ENCODE data around the gene TEKT2.

The TEKT2 gene

GRCh38 chr1:36106269-36106668 is 22.4 kb downstream of the TEKT2 start:
- TF ChIP-seq ZNF2 (tag by site-specific recombination; IDR thresholded peaks at IDR 0.05) (no peak), GLIS2 (tag by site-specific recombination; IDR thresholded peaks at IDR 0.05) (peak; percentile 47), ZFP41 (tag by site-specific recombination; IDR thresholded peaks at IDR 0.05; ENCODE audit: borderline replicate concordance) (no peak), ZNF610 (tag by site-specific recombination; IDR thresholded peaks at IDR 0.05; ENCODE audit: borderline replicate concordance) (no peak), ZNF121 (tag by site-specific recombination; IDR thresholded peaks at IDR 0.05) (no peak), ZNF18 (tag by site-specific recombination; IDR thresholded peaks at IDR 0.05) (no peak), ZNF701 (tag by site-specific recombination; IDR thresholded peaks at IDR 0.05) (no peak), ZNF140 (tag by site-specific recombination; IDR thresholded peaks at IDR 0.05) (no peak), FEZF1 (tag by site-specific recombination; IDR thresholded peaks at IDR 0.05) (no peak), ZNF16 (tag by site-specific recombination; IDR thresholded peaks at IDR 0.05; ENCODE audit: low read depth) (no peak), ZSCAN16 (tag by site-specific recombination; IDR thresholded peaks at IDR 0.05) (no peak), ZNF202 (tag by site-specific recombination; IDR thresholded peaks at IDR 0.05; ENCODE audit: borderline replicate concordance) (no peak), ZNF501 (tag by site-specific recombination; IDR thresholded peaks at IDR 0.05) (no peak), ZNF416 (tag by site-specific recombination; IDR thresholded peaks at IDR 0.05) (no peak), ZFP3 (tag by site-specific recombination; IDR thresholded peaks at IDR 0.05; ENCODE audit: low read depth) (no peak), ZNF624 (tag by site-specific recombination; IDR thresholded peaks at IDR 0.05) (no peak), ZNF398 (tag by site-specific recombination; IDR thresholded peaks at IDR 0.05) (no peak), ZNF211 (tag by site-specific recombination; IDR thresholded peaks at IDR 0.05; ENCODE audit: low read depth) (no peak), EGR2 (tag by site-specific recombination; IDR thresholded peaks at IDR 0.05; ENCODE audit: low read depth) (0 out of 2 replicates have a peak, but pooled peaks have one; percentile 13), ZNF600 (tag by site-specific recombination; IDR thresholded peaks at IDR 0.05) (peak; percentile 56; the same call in 1 of the 2 replicates), KLF10 (tag by site-specific recombination; IDR thresholded peaks at IDR 0.05) (no peak)
- TF ChIP-seq, protein P1, sequence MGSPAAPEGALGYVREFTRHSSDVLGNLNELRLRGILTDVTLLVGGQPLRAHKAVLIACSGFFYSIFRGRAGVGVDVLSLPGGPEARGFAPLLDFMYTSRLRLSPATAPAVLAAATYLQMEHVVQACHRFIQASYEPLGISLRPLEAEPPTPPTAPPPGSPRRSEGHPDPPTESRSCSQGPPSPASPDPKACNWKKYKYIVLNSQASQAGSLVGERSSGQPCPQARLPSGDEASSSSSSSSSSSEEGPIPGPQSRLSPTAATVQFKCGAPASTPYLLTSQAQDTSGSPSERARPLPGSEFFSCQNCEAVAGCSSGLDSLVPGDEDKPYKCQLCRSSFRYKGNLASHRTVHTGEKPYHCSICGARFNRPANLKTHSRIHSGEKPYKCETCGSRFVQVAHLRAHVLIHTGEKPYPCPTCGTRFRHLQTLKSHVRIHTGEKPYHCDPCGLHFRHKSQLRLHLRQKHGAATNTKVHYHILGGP (tag by site-specific recombination; IDR thresholded peaks at IDR 0.05) = no peak
- TF ChIP-seq, protein P2, sequence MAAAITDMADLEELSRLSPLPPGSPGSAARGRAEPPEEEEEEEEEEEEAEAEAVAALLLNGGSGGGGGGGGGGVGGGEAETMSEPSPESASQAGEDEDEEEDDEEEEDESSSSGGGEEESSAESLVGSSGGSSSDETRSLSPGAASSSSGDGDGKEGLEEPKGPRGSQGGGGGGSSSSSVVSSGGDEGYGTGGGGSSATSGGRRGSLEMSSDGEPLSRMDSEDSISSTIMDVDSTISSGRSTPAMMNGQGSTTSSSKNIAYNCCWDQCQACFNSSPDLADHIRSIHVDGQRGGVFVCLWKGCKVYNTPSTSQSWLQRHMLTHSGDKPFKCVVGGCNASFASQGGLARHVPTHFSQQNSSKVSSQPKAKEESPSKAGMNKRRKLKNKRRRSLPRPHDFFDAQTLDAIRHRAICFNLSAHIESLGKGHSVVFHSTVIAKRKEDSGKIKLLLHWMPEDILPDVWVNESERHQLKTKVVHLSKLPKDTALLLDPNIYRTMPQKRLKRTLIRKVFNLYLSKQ (tag by site-specific recombination; IDR thresholded peaks at IDR 0.05; ENCODE audit: borderline replicate concordance) = no peak
- TF ChIP-seq, protein P3, sequence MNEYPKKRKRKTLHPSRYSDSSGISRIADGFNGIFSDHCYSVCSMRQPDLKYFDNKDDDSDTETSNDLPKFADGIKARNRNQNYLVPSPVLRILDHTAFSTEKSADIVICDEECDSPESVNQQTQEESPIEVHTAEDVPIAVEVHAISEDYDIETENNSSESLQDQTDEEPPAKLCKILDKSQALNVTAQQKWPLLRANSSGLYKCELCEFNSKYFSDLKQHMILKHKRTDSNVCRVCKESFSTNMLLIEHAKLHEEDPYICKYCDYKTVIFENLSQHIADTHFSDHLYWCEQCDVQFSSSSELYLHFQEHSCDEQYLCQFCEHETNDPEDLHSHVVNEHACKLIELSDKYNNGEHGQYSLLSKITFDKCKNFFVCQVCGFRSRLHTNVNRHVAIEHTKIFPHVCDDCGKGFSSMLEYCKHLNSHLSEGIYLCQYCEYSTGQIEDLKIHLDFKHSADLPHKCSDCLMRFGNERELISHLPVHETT (tag by site-specific recombination; IDR thresholded peaks at IDR 0.05) = no peak
- no peak overlapping the region for H3K27ac ChIP-seq (ENCODE audit: extremely low read depth, low read depth, low read length)
- ChIA-PET POLR2A (no interaction called here), CTCF (interaction anchor here (0.9 to 1.3 kb wide), 2 partner anchors 43 to 82 kb away, joined by 3 to 8 read pairs; partner anchors contain the start of gene TRAPPC3)
- H3K9me3 ChIP-seq (ENCODE audit: control insufficient read depth, insufficient read depth, low read depth, low read length) = no peaks in the 10 kb centered on the region
- no peaks in the 10 kb centered on the region for H3K4me1 ChIP-seq (ENCODE audit: control insufficient read depth, insufficient read depth, low read length)
- no peaks in the 10 kb centered on the region for H3K36me3 ChIP-seq (ENCODE audit: control insufficient read depth in 2 of 2, insufficient read depth in 1 of 2, low read length in 2 of 2)
- no peak overlapping the region for H3K4me3 ChIP-seq (ENCODE audit: low read depth, low read length)

All from HEK293 (cell line).